SK-N-SH (cell line): Measurements from ENCODE around the gene PARP8. TPM values are rescaled to one million over a fixed set of nuclear protein-coding genes. Genes with fewer than 3 reads are reported as not detected.

Experiments used
- CTCF ChIA-PET: fragments of 300-600, 350-600 bp; formaldehyde crosslinking; extraction: SDS; loops from one replicate; lab custom pipeline; 2021; lab: Yijun Ruan, JAX
- POLR2A ChIA-PET: fragments of 350-600 bp; sonication (Branson Sonifier 250); formaldehyde crosslinking; extraction: SDS; loops from one replicate; lab custom pipeline; 2020; ENCODE audit warnings: antibody characterized with exemption, inconsistent platforms; lab: Yijun Ruan, JAX
- DNase-seq: peaks from one replicate; pipeline ENCODE4 v3.0.0; 2012
- H2AFZ ChIP-seq: fragments of 200-600 bp; sonication (generic); 2 replicates; pipeline ENCODE4 v1.8.1; 2016; ENCODE audit warnings: antibody characterized with exemption, mild to moderate bottlenecking, low read depth
- H3F3A ChIP-seq: fragments of 200-600 bp; sonication (generic); replicated peaks from 2 replicates; pipeline ENCODE3; 2016; ENCODE audit warnings: antibody characterized with exemption, mild to moderate bottlenecking; ENCODE audit not compliant: insufficient read depth
- H3K27ac ChIP-seq, 2 experiments: fragments of 200-500 bp in 1 of 2; fragments of 200-600 bp in 1 of 2; sonication (Bioruptor generic) in 1 of 2; sonication (generic), shearing (Covaris generic) in 1 of 2; 2 replicates each; pipeline versions ENCODE4 v1.5.1 to v1.6.1; 2014 to 2016; ENCODE audit warnings: low read depth in 2 of 2, inconsistent platforms in 1 of 2, low read length in 1 of 2, mild to moderate bottlenecking in 1 of 2, mixed read lengths in 1 of 2
- H3K27me3 ChIP-seq: fragments of 200-600 bp; sonication (generic), shearing (Covaris generic); 2 replicates; pipeline ENCODE4 v1.6.1; 2016; ENCODE audit warnings: mixed run types; ENCODE audit not compliant: insufficient read depth
- H3K36me3 ChIP-seq, 2 experiments: fragments of 200-500 bp in 1 of 2; fragments of 200-600 bp in 1 of 2; sonication (Bioruptor generic) in 1 of 2; sonication (generic) in 1 of 2; replicated peaks in 1 of 2; 2 replicates each; pipeline versions ENCODE3 to v1.5.1; 2014 to 2016; ENCODE audit warnings: low read length in 1 of 2, mild to moderate bottlenecking in 1 of 2; ENCODE audit not compliant: insufficient read depth in 2 of 2, control insufficient read depth in 1 of 2
- H3K4me1 ChIP-seq, 2 experiments: fragments of 200-500 bp in 1 of 2; fragments of 200-600 bp in 1 of 2; sonication (Bioruptor generic) in 1 of 2; sonication (generic), shearing (Covaris generic) in 1 of 2; 2 replicates each; pipeline versions ENCODE4 v1.5.1 to v1.6.1; 2014 to 2016; ENCODE audit warnings: low read depth in 1 of 2, low read length in 1 of 2, mixed run types in 1 of 2; ENCODE audit not compliant: insufficient read depth in 2 of 2, control insufficient read depth in 1 of 2
- H3K4me2 ChIP-seq: fragments of 200-600 bp; sonication (generic), shearing (Covaris generic); 2 replicates; pipeline ENCODE4 v1.6.1; 2017; ENCODE audit warnings: mixed run types
- H3K4me3 ChIP-seq, 2 experiments: fragments of 200-500 bp in 1 of 2; fragments of 200-600 bp in 1 of 2; sonication (Bioruptor generic) in 1 of 2; sonication (generic), shearing (Covaris generic) in 1 of 2; 2 replicates each; pipeline versions ENCODE4 v1.5.1 to v1.8.1; 2014 to 2016; ENCODE audit warnings: low read depth in 2 of 2, inconsistent platforms in 1 of 2, low read length in 1 of 2, mild to moderate bottlenecking in 1 of 2, mixed read lengths in 1 of 2, moderate library complexity in 1 of 2
- H3K79me2 ChIP-seq: fragments of 200-600 bp; sonication (generic); 2 replicates; pipeline ENCODE4 v1.8.1; 2017; ENCODE audit warnings: mild to moderate bottlenecking; ENCODE audit not compliant: insufficient read depth
- H3K9ac ChIP-seq: fragments of 200-600 bp; sonication (generic); 2 replicates; pipeline ENCODE4 v1.6.1; 2017; ENCODE audit warnings: mixed run types
- H3K9me2 ChIP-seq: fragments of 200-600 bp; sonication (generic); 2 replicates; pipeline ENCODE4 v1.6.1; 2017; ENCODE audit warnings: mixed run types
- H3K9me3 ChIP-seq: fragments of 200-600 bp; sonication (generic); 2 replicates; pipeline ENCODE4 v1.6.1; 2017; ENCODE audit warnings: mixed run types, mild to moderate bottlenecking, moderate library complexity
- H4K20me1 ChIP-seq: fragments of 200-600 bp; sonication (generic); 2 replicates; pipeline ENCODE4 v1.6.1; 2017; ENCODE audit warnings: mild to moderate bottlenecking, mixed run types; ENCODE audit not compliant: insufficient read depth
- CHD2 ChIP-seq: fragments of 150-350 bp; IDR thresholded peaks from 2 replicates; pipeline ENCODE4 v1.6.1; 2018; ENCODE audit warnings: low read length; ENCODE audit not compliant: partially characterized antibody
- EP300 ChIP-seq, 2 experiments: IDR thresholded peaks; 2 replicates each; pipeline versions ENCODE4 v1.4.0 to v1.6.1; 2012; ENCODE audit warnings: borderline replicate concordance in 1 of 2, low read depth in 1 of 2, low read length in 1 of 2
- FOSL2 ChIP-seq: IDR thresholded peaks from 2 replicates; pipeline ENCODE4 v1.4.0; 2012; ENCODE audit warnings: low read depth, mild to moderate bottlenecking, moderate library complexity, borderline replicate concordance
- FOXJ3 ChIP-seq: sonication (generic); formaldehyde crosslinking; IDR thresholded peaks from 2 replicates; pipeline ENCODE4 v1.5.1; 2020; ENCODE audit warnings: mild to moderate bottlenecking, missing genetic modification reagents
- FOXM1 ChIP-seq: IDR thresholded peaks from 2 replicates; pipeline ENCODE4 v1.4.0; 2012; ENCODE audit warnings: low read depth, mild to moderate bottlenecking
- GATA2 ChIP-seq: sonication (generic); formaldehyde crosslinking; IDR thresholded peaks from 2 replicates; pipeline ENCODE4 v1.5.0; 2020; ENCODE audit warnings: mild to moderate bottlenecking, missing genetic modification reagents
- REST ChIP-seq: IDR thresholded peaks from 2 replicates; pipeline ENCODE4 v1.6.1; 2012; ENCODE audit warnings: mild to moderate bottlenecking, low read depth, low read length, moderate library complexity
- RXRA ChIP-seq: IDR thresholded peaks from 2 replicates; pipeline ENCODE4 v1.4.0; 2012; ENCODE audit warnings: low read depth, mild to moderate bottlenecking, borderline replicate concordance
- SMC3 ChIP-seq: IDR thresholded peaks from 2 replicates; pipeline ENCODE4 v1.6.1; 2012; ENCODE audit warnings: low read depth, low read length, improper control_type of control experiment
- WGBS: methylation state at CpG from one replicate; pipeline ENCODE4 v1.1.6; 2017; ENCODE audit warnings: low lambda C conversion rate; 5-methylcytosine and 5-hydroxymethylcytosine counted together
- polyA plus RNA-seq, 3 experiments: library from polyadenylated mRNA; depleted of rRNA; stranded (reverse); fragments of >200 nt; gene quantifications; 2 replicates each; pipeline ENCODE4 v1.2.3, GENCODE V29; 2012

PARP8 gene
- polyA plus RNA-seq, 1 of the 3 experiments (the other 2 are of a cell fraction) = 6.2 TPM

DNA sequence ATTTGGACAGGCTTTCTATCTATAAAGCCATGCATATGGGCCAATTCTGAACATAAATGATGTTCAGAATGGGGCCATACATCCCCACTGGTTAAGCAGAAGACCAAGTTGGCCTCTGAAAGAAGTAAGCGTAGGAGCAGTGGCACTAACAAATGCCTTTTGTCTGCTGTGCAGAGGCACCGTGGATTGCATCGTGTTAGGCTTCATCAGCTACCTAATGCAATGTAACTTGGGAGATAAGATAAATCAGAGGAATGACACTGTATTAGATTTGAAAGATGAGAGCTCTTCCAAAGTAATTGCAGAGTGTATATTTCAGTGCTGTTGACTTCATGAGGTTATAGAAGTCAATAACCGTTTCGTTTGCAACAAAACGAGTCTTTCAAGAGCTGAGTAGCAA is 148.1 kb downstream of the PARP8 start:
- no peak overlapping the region for H3K4me3 ChIP-seq
- H4K20me1 ChIP-seq = no peaks in the 10 kb centered on the region
- no peaks in the 10 kb centered on the region for H3F3A ChIP-seq
- H3K9ac ChIP-seq = no peak overlapping the region
- CTCF ChIA-PET = no interaction called here
- H3K4me2 ChIP-seq = no peak overlapping the region
- WGBS = 78% methylated on average over 6 of the region's 6 CpGs
- POLR2A ChIA-PET = no interaction called here
- no peak overlapping the region for H3K27ac ChIP-seq
- no peaks in the 10 kb centered on the region for H3K9me3 ChIP-seq
- H3K27me3 ChIP-seq = no peaks in the 10 kb centered on the region
- peaks cover 6 to 12% of the 10 kb centered on the region in 2 experiments for H3K36me3 ChIP-seq
- TF ChIP-seq GATA2 (CRISPR knock-in tag) = peak; percentile 40; the same call in 1 of the 2 replicates
- TF ChIP-seq FOXM1 = no peak
- no peak overlapping the region for H2AFZ ChIP-seq
- no peaks in the 10 kb centered on the region for H3K79me2 ChIP-seq
- H3K4me1 ChIP-seq = peaks cover 0 to 2% of the 10 kb centered on the region in 2 experiments; a peak in 1 of 4 replicates
- H3K9me2 ChIP-seq = no peaks in the 10 kb centered on the region
- no peak for DNase-seq

- Histone ChIP-seq H3K4me2 (no peak overlapping the region), H3K27me3 (no peaks in the 10 kb centered on the region), H3K79me2 (no peaks in the 10 kb centered on the region), H3K9ac (no peak overlapping the region), H3F3A (no peaks in the 10 kb centered on the region), H3K9me3 (no peaks in the 10 kb centered on the region), H3K36me3 (peaks cover 14 to 15% of the 10 kb centered on the region in 2 experiments), H3K9me2 (no peaks in the 10 kb centered on the region), H3K27ac (no peak overlapping the region), H3K4me3 (no peak overlapping the region), H4K20me1 (no peaks in the 10 kb centered on the region), H2AFZ (no peak overlapping the region), H3K4me1 (no peaks in the 10 kb centered on the region; a peak in 1 of 4 replicates)
- no peak for TF ChIP-seq SMC3
- no peak for TF ChIP-seq CHD2
- no peak for TF ChIP-seq EP300 (IDR thresholded peaks at IDR 0.05; ENCODE audit: borderline replicate concordance in 1 of 2, low read depth in 1 of 2, low read length in 1 of 2)
- no peak for TF ChIP-seq RXRA
- no peak for TF ChIP-seq REST
- TF ChIP-seq FOSL2 = no peak
- TF ChIP-seq FOXJ3 (CRISPR knock-in tag) = no peak
- ChIA-PET CTCF (no interaction called here), POLR2A (no interaction called here)
- DNase-seq = no peak
- WGBS = 82% methylated on average over 2 of the region's 2 CpGs
Observed at GRCh38 chr5:50822046-50822445, 155.6 kb downstream of the PARP8 start.
